ENCODE measurements around the gene FAM149A.

Gene FAM149A

DNA sequence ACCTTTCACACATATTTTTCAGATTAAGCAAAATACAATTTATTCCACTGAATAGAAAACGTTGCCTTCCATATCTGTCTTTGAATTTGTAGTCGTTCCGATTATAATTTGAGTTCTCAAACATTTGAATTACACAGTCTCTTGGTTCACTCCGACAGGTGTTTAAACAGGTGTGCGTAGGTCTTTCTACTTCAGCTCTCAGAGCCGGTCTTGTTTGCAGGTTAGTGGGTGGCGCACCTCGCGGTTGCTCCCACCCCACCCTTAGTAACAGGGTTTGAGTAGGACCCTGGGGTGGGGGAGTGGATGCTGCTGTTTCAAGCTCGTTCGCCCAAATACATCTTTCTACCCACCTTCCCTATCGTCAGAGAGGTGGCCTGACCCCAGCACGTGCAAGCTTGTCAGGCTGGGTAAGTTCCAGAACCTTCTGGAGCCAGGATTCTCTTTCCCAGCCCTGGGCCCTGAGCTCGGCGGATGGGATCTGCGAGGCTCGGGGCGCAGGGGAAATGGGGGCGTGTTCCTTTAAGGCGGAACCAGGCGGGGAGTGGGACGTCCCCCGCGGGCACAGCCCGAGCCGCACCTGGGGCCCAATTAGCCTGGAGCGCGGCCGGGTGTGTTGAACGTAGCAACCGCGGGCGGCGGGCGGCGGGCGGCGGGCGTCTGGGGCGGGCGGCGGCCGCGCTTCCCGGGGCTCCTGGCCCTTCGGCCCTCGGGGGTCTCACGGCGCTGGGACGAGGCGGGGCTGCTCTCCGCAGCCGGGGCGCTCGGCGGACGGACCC, at the start of gene FAM149A:
Gene FAM149A (plus strand): TSS at position 591 of the 776 bp plus-strand sequence.
- Histone ChIP-seq H4K20me1 (ENCODE audit: insufficient read depth, low read length) (no peaks in the 10 kb centered on the region), H3K9me3 (replicated peaks; ENCODE audit: insufficient read depth, low read length) (no peaks in the 10 kb centered on the region), H3K4me2 (ENCODE audit: low read depth, low read length) (peak within 1 kb of the TSS; percentile 86), H3K27me3 (replicated peaks; ENCODE audit: insufficient read depth, low read length) (no peaks in the 10 kb centered on the region), H3K9me2 (replicated peaks; ENCODE audit: insufficient read depth, low read length) (no peaks in the 10 kb centered on the region; the same call in 1 of the 2 replicates), H3K27ac (ENCODE audit: low read length) (peak within 1 kb of the TSS; percentile 67), H3K9ac (ENCODE audit: low read length) (peak within 1 kb of the TSS; percentile 89), H3F3A (ENCODE audit: insufficient read depth, low read length) (peaks cover 15% of the 10 kb centered on the region), H2AFZ (ENCODE audit: low read length) (peak within 1 kb of the TSS; percentile 59), H3K36me3 (replicated peaks; ENCODE audit: insufficient read depth, low read length) (no peaks in the 10 kb centered on the region), H3K4me3 (ENCODE audit: low read length) (peak within 1 kb of the TSS; percentile 62), H3K4me1 (ENCODE audit: low read length) (peaks cover 15% of the 10 kb centered on the region), H3K79me2 (ENCODE audit: low read length) (peaks cover 40% of the 10 kb centered on the region)
- TF ChIP-seq EZH2phosphoT487 (IDR thresholded peaks at IDR 0.05; ENCODE audit: low read length), result no peak
- no peak for TF ChIP-seq CTCF (IDR thresholded peaks at IDR 0.05; ENCODE audit: low read length)
- no peak for TF ChIP-seq EZH2 (optimal IDR thresholded peaks at IDR 0.05; ENCODE audit: low read depth, low read length)
- DNase-seq, result peak; percentile 83

DNA sequence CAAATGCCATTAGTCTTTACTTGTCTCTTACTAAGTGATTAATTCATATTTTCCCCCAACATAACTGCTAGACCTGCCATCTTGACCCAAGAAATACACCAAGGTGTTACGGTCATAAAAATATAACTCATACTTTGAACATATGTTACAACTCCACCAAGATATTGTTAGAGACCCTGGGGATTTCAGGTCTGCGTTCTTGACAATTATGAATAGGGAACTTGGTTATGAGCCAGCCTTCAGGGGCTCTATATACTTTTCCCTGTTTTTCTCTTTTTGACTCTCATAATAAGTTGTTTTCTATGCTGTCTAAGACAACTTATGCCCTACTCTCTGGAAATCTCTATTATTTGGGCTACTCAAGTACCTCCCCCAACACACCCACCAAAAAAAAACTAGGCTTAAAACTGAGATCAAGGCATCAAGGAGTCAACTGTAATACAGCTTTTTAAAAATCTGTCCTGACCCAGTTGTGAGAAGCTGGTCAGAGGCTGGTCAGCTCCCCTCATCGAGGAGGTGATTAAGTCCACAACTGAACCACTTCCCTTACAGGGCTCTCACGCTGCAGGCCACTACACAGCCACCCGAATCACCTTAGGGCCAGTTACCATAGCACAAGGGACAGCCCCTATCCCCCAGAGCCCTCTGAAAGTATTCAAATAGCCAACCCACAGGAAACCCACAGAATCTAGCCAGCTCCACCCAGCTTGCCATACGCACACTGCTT, 46.1 kb upstream of the FAM149A start:
- H3K9ac ChIP-seq (ENCODE audit: low read length), result no peak overlapping the region
- no peak overlapping the region for H3K4me3 ChIP-seq (ENCODE audit: low read length)
- H3K4me2 ChIP-seq (ENCODE audit: low read depth, low read length), result peak overlapping the region; percentile 45; the same call in 1 of the 2 replicates
- H3F3A ChIP-seq (ENCODE audit: insufficient read depth, low read length), result 0 out of 2 replicates have a peak, but pooled peaks cover 3% of the 10 kb centered on the region
- H3K9me3 ChIP-seq (replicated peaks; ENCODE audit: insufficient read depth, low read length), result no peaks in the 10 kb centered on the region
- peaks cover 30% of the 10 kb centered on the region for H3K4me1 ChIP-seq (ENCODE audit: low read length)
- H2AFZ ChIP-seq (ENCODE audit: low read length), result no peak overlapping the region
- H4K20me1 ChIP-seq (ENCODE audit: insufficient read depth, low read length), result no peaks in the 10 kb centered on the region
- DNase-seq, result peak; percentile 81
- H3K27me3 ChIP-seq (replicated peaks; ENCODE audit: insufficient read depth, low read length), result no peaks in the 10 kb centered on the region
- H3K27ac ChIP-seq (ENCODE audit: low read length), result no peak overlapping the region
- TF ChIP-seq EZH2 (optimal IDR thresholded peaks at IDR 0.05; ENCODE audit: low read depth, low read length) (no peak), CTCF (IDR thresholded peaks at IDR 0.05; ENCODE audit: low read length) (no peak), EZH2phosphoT487 (IDR thresholded peaks at IDR 0.05; ENCODE audit: low read length) (no peak)
- no peaks in the 10 kb centered on the region for H3K9me2 ChIP-seq (replicated peaks; ENCODE audit: insufficient read depth, low read length)
- no peaks in the 10 kb centered on the region for H3K36me3 ChIP-seq (replicated peaks; ENCODE audit: insufficient read depth, low read length)
- no peaks in the 10 kb centered on the region for H3K79me2 ChIP-seq (ENCODE audit: low read length)

DNA sequence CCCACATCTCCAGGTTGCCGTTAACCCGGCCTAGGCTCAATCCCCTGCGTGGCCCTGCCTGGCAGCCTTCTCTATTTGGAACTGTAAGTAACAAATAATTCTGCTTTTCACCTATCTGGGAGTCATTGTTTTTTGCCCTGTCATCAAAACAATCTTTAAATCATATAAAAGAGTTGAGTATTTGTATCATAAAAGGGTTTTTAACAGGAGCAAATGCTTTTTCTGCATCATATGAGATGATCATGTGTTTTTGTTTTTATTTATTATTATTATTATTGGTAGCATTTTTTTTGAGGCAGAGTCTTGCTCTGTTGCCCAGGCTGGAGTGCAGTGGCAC, 45.6 kb upstream of the FAM149A start:
- 0 out of 2 replicates have a peak, but pooled peaks cover 3% of the 10 kb centered on the region for H3F3A ChIP-seq (ENCODE audit: insufficient read depth, low read length)
- H3K27ac ChIP-seq (ENCODE audit: low read length), result no peak overlapping the region
- no peaks in the 10 kb centered on the region for H3K9me2 ChIP-seq (replicated peaks; ENCODE audit: insufficient read depth, low read length)
- TF ChIP-seq CTCF (IDR thresholded peaks at IDR 0.05; ENCODE audit: low read length) (no peak), EZH2 (optimal IDR thresholded peaks at IDR 0.05; ENCODE audit: low read depth, low read length) (no peak), EZH2phosphoT487 (IDR thresholded peaks at IDR 0.05; ENCODE audit: low read length) (no peak)
- peaks cover 30% of the 10 kb centered on the region for H3K4me1 ChIP-seq (ENCODE audit: low read length)
- H4K20me1 ChIP-seq (ENCODE audit: insufficient read depth, low read length), result no peaks in the 10 kb centered on the region
- no peak for DNase-seq
- no peaks in the 10 kb centered on the region for H3K9me3 ChIP-seq (replicated peaks; ENCODE audit: insufficient read depth, low read length)
- H3K79me2 ChIP-seq (ENCODE audit: low read length), result no peaks in the 10 kb centered on the region
- H3K36me3 ChIP-seq (replicated peaks; ENCODE audit: insufficient read depth, low read length), result no peaks in the 10 kb centered on the region
- H2AFZ ChIP-seq (ENCODE audit: low read length), result no peak overlapping the region
- no peak overlapping the region for H3K4me3 ChIP-seq (ENCODE audit: low read length)
- H3K9ac ChIP-seq (ENCODE audit: low read length), result no peak overlapping the region
- H3K4me2 ChIP-seq (ENCODE audit: low read depth, low read length), result peak overlapping the region; percentile 45; the same call in 1 of the 2 replicates
- no peaks in the 10 kb centered on the region for H3K27me3 ChIP-seq (replicated peaks; ENCODE audit: insufficient read depth, low read length)
